ENCODE measurements around the gene PCBP3. TPM values are rescaled to one million over a fixed set of nuclear protein-coding genes. Genes with fewer than 3 reads are reported as not detected.

PCBP3 gene
- total and polyA plus RNA-seq, 2 of the 8 experiments (the other 6 are each of a cell fraction or from before 2014, with no cell fraction given): 3.5 to 6.3 TPM

DNA sequence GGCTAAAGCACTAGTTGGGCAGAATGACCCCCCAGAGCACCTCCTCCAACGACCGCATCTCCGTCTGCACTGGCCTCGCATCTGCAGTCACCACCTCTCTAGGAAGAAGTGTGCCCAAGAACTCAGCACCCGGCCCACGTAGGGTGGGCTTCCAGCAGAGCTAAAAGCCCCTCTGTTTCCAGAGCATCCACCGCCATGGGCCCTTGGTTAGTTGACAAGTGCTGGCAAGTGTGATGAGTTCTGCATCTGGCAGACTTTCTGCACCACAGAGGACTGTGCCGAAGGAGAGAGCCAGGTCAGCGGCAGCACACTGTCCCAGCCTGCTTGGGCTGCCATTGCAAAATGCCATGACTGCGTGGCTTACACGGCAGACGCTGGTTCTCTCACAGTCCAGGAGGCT, 261.7 kb downstream of the PCBP3 start (continued):
- TF ChIP-seq CTCF (IDR thresholded peaks at IDR 0.05; ENCODE audit: control extremely low read depth in 1 of 3, insufficient read depth in 1 of 3, low read depth in 1 of 3, low read length in 3 of 3) (no peak), POLR2AphosphoS5 (IDR thresholded peaks at IDR 0.05; ENCODE audit: low read depth, low read length) (no peak), TBP (IDR thresholded peaks at IDR 0.05; ENCODE audit: low read depth, low read length) (no peak), GTF2F1 (IDR thresholded peaks at IDR 0.05; ENCODE audit: borderline replicate concordance, low read depth, low read length) (no peak), KDM1A (IDR thresholded peaks at IDR 0.05; ENCODE audit: borderline replicate concordance, low read length) (no peak), CEBPB (IDR thresholded peaks at IDR 0.05; ENCODE audit: low read depth, low read length) (no peak)
